HL-60/S4 treated with retinoic acid at 250 ng/mL for 4 days and 3 days (cell line): Measurements from ENCODE around the gene ADRB1.

Source experiments
- in situ Hi-C: fragments of 300-500 bp; cut with MboI; formaldehyde crosslinking; loops from 2 replicates; pipeline ENCODE4 v1.7.0; 2022; ENCODE audit warnings: low sequenced_read_pairs

Gene ADRB1

DNA sequence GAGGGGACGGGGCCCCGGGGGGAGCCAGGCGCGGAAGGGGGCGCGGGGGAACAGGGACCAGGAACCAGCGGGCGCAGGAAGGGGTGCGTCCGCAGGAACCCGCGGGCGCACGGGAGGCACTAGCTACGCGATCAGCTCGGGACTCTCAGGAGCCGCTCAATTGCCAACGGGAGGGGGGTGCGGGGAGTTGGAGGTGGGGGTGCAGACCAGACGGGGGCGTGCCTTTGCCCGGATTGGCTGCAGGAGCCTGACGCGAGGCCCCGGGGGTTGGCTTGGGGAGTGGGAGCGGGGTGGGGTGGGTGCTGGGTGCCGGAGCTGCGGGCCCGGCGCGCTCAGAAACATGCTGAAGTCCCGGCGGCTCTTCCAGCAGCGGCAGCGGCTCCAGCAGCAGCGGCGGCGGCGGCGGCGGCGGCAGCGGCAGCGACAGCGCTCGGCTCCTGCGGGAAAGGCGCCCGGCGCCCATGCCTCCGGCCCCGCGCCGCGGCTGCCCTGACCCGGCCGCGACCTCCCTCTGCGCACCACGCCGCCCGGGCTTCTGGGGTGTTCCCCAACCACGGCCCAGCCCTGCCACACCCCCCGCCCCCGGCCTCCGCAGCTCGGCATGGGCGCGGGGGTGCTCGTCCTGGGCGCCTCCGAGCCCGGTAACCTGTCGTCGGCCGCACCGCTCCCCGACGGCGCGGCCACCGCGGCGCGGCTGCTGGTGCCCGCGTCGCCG, at the start of gene ADRB1:
TSS of gene ADRB1 (plus strand) at position 335 of the 715 bp plus-strand sequence. CDS start at position 602, 267 bp downstream.
- in situ Hi-C loops: no loop called here

DNA sequence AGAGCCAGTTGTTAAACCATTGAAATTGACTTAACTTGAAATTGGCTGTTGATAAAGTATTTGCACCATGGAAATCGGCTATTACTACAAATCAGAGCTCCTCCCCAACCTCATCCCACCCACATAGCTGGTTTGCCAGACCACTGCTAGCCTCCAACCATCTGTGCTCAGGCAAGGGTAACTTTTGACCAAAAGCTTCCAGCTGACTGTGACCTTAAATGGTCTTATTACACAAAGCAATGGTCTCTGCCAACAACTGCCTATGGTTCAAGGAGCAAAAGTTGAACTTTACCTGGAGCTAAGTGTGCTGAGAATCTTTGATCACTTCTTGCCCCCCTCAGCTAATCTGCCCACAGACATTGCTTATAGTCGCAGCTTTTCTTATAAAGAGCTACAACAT, 48.5 kb upstream of the ADRB1 start:
- in situ Hi-C loops: no loop called here

GRCh38 chr10:113997428-113997827, 46.2 kb upstream of the ADRB1 start:
- in situ Hi-C loops: no loop called here

- in situ Hi-C loops: no loop called here
Observed at GRCh38 chr10:113999531-113999930, 44.1 kb upstream of the ADRB1 start.

GRCh38 chr10:114000457-114001010, 43.1 kb upstream of the ADRB1 start:
- in situ Hi-C loops: no loop called here

DNA sequence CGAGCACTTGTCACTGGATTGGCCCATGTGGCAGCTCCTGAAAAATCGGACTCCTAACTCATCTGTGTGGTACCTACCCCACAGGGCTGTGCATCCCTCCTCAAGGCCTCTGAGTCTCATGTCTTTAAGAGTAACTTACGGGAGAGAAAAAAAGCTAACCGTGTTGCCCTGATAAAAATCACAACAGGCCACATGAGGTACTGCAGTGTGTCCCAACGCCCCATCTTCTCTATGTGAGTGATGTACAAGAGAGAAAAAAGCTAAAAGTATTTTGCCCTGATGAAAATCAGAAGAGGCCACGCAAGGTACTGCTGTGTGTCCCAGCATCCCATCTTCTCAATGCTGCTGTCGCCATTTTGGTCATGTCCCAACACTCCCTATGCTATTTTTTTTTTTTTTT, 41.2 kb upstream of the ADRB1 start:
- in situ Hi-C loops: no loop called here

DNA sequence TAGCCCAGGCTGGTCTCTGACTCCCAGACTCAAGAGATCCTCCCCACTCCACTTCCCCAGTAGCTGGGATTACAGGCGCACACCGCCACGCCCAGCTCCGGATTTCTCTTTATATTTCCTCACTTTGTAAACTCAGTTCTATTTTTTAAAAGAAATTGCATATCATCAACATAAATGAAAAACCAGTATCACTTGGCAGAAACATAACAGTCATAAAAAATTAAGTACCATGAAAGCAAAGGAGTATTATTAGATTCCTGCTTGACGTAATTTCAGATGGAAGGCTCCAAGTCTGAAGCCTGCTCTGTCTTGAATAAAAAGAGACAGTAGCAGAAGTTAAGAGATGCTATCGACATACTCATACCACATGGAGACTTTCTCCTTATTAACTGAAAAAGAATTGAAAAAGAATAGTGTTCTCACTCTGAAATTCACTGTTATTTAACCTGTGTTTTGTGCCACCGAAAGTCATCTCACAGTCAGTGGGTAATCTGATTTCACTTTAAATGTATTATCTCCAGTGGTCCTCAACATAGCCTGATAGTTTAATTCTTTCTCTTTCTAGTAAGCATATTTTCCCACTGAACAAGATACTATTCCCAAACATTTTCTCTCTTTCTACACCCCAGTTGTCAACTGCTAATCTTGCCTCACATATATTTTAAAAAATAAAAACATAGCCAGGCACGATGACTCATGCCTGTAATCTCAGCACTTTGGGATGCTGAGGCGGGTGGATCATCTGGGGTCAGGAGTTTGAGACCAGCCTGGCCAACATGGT, 40.3 kb upstream of the ADRB1 start:
- in situ Hi-C loops: no loop called here

GRCh38 chr10:114009281-114009996, 34.2 kb upstream of the ADRB1 start:
- in situ Hi-C loops: no loop called here

DNA sequence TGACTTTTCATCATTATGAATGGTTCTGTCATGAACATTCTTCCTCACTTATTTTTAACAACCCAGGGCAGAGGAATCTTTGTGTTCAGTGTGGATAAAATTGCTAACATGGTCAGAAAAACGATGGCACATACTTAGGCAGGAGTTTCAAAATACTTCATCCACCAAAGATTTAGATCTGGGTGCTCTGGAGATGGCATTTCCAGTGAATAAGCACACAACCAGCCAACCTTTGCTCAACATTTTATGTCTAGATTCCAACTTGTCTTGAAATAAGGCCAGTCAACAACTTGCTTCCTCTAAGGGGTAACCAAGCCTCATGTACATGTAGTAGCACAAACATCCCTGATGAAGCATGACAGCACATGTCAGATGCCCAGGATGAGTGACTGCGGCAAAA, 33.4 kb upstream of the ADRB1 start:
- in situ Hi-C loops: no loop called here

DNA sequence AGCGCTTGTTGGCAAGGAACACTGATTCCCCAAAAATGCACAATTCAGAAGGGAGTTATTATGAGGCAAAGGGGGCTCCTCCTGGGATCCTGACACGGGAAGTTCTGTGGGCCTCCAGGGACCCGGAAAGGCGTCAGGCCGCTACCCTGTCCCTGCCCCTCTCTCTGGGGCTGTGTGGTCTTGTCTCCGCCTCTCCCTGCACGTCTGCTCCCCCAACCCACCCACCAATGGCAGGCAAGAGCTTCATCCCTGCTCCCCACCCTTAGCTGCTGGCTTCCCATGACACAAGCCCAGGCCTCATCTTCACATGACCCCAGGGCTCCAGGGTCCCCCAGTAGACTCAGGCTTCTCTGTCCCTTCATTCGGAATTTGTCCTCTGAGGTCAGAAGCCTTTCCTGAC, 31.0 kb upstream of the ADRB1 start:
- in situ Hi-C loops: no loop called here

DNA sequence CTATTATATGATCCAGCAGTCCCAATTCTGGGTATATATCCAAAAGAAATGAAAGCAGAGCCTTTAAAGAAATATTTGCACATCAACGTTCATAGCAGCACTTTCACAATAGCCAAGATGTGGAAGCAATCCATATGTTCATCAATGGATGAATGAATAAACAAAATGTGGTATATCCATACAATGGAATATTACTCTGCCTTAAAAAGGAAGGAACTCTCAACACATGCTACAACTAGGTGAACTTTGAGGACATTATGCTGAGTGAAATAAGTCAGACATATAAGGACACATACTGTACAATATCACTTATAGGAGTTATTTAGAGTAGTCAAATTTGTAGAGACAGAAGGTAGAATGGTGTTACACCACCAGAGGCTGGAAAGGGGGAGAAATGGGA, 28.0 kb upstream of the ADRB1 start:
- in situ Hi-C loops: no loop called here

DNA sequence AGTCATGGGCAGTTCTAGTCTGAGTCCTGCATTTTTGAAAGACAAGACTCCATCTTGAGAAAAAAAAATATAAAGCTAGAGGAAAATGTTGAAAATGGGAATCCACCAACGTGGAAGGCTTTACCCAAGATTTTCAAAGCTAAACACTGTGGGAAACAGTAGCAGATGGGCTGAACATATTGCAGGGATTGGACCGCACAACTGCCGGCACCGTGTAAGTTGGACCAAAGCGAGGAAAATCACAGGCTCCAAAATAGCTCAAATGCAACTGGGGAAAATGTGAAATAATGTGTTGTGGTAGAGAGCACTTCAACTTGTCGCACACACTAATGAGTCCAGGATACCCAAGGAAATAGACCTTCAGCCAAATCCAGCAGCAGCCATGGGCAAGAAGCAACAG, 26.4 kb upstream of the ADRB1 start:
- in situ Hi-C loops: no loop called here

GRCh38 chr10:114017873-114018272, 25.8 kb upstream of the ADRB1 start:
- in situ Hi-C loops: no loop called here

- in situ Hi-C loops: no loop called here
Observed at GRCh38 chr10:114019226-114019625, 24.4 kb upstream of the ADRB1 start.

- in situ Hi-C loops: no loop called here
Observed at GRCh38 chr10:114021154-114021553, 22.5 kb upstream of the ADRB1 start.

GRCh38 chr10:114021717-114022680, 21.7 kb upstream of the ADRB1 start:
- in situ Hi-C loops: no loop called here

- in situ Hi-C loops: no loop called here
Observed at GRCh38 chr10:114022766-114023597, 20.7 kb upstream of the ADRB1 start.

DNA sequence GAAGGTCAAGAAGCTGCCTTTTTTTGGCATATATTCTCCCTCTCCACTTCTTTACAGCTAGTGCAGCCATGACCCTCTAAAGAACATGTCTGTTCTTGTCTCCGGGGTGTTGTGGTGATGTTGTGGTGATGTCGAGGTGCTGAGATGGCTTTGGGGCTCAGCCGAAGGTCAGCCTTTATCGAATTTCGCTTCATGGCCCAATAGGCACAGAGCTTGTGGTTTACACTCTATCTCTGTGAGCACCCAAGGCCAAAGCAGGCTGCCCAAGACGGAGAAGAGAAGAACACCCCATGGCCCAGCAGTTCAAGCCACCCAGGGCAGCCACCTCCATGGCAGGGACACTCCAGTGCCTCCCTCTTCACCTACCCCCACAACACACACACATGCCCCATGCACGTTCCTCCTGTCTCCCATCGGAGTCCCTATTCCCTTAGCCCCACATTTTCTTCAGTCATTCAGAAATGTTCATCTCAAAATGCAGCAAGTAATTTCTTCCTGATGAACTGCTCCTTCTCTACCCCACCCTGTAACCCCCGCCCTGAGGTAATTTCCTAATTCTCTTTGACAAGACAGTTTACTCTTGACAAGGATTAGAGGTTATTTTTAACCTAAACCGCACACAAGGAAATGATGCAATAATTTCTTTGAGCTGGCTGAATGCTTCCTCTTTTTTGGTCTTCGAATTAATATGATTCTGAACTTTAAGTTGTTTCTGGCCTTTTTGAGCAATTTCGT, 18.6 kb upstream of the ADRB1 start:
- in situ Hi-C loops: no loop called here
